HEK293 (cell line): ENCODE results near the gene PCBD2.

Experiments
- CTCF ChIA-PET: fragments of 350-600 bp; formaldehyde crosslinking; extraction: SDS; loops from one replicate; lab custom pipeline; 2021; ENCODE audit warnings: antibody characterized with exemption; lab: Yijun Ruan, JAX
- POLR2A ChIA-PET: fragments of 300-600 bp; formaldehyde crosslinking; extraction: SDS; loops from one replicate; lab custom pipeline; 2020; ENCODE audit warnings: antibody characterized with exemption, inconsistent platforms; lab: Yijun Ruan, JAX
- H3K27ac ChIP-seq: fragments of 200-500 bp; sonication (Bioruptor generic); 2 replicates; pipeline ENCODE4 v1.5.1; 2014; ENCODE audit warnings: low read depth, low read length, control low read depth, inconsistent platforms; ENCODE audit errors: extremely low read depth
- H3K36me3 ChIP-seq, 2 experiments: fragments of 200-500 bp in 1 of 2; sonication (Bioruptor generic) in 1 of 2; 1 replicate in 1 of 2; 2 replicates in 1 of 2; pipeline ENCODE4 v1.5.1; 2014 to 2017; ENCODE audit warnings: inconsistent platforms in 2 of 2, low read length in 2 of 2; ENCODE audit not compliant: control insufficient read depth in 2 of 2, insufficient read depth in 1 of 2
- H3K4me1 ChIP-seq: fragments of 200-500 bp; sonication (Bioruptor generic); 2 replicates; pipeline ENCODE4 v1.5.1; 2014; ENCODE audit warnings: mild to moderate bottlenecking, low read length, inconsistent platforms; ENCODE audit not compliant: control insufficient read depth, insufficient read depth
- H3K4me3 ChIP-seq: 2 replicates; pipeline ENCODE4 v1.5.1; 2011; ENCODE audit warnings: low read depth, mild to moderate bottlenecking, control low read depth, low read length, moderate library complexity
- H3K9me3 ChIP-seq: fragments of 200-500 bp; sonication (Bioruptor generic); 2 replicates; pipeline ENCODE4 v1.5.1; 2014; ENCODE audit warnings: low read depth, low read length, inconsistent platforms; ENCODE audit not compliant: control insufficient read depth, insufficient read depth
- AEBP2 ChIP-seq: fragments of 450-650 bp; formaldehyde crosslinking; IDR thresholded peaks from 2 replicates; pipeline ENCODE4 v1.5.1; 2016; ENCODE audit warnings: missing biosample characterization, missing genetic modification characterization, borderline replicate concordance
- KLF9 ChIP-seq: fragments of 450-650 bp; formaldehyde crosslinking; IDR thresholded peaks from 2 replicates; pipeline ENCODE4 v1.5.1; 2016; ENCODE audit warnings: missing biosample characterization, missing genetic modification characterization, low read depth
- OVOL3 ChIP-seq: fragments of 450-650 bp; formaldehyde crosslinking; IDR thresholded peaks from 2 replicates; pipeline ENCODE4 v1.5.1; 2016; ENCODE audit warnings: missing biosample characterization, missing genetic modification characterization
- RBAK ChIP-seq: fragments of 450-650 bp; formaldehyde crosslinking; IDR thresholded peaks from 2 replicates; pipeline ENCODE4 v1.5.1; 2016; ENCODE audit warnings: missing biosample characterization, missing genetic modification characterization
- TRIM28 ChIP-seq: IDR thresholded peaks from 2 replicates; pipeline ENCODE4 v1.6.1; 2011; ENCODE audit warnings: low read length, control low read depth, borderline replicate concordance
- ZBTB48 ChIP-seq: fragments of 450-650 bp; formaldehyde crosslinking; IDR thresholded peaks from 2 replicates; pipeline ENCODE4 v1.5.1; 2016; ENCODE audit warnings: missing biosample characterization, missing genetic modification characterization
- ZEB2 ChIP-seq: fragments of 450-650 bp; formaldehyde crosslinking; IDR thresholded peaks from 2 replicates; pipeline ENCODE4 v1.5.1; 2016; ENCODE audit warnings: missing biosample characterization, missing genetic modification characterization
- ZNF112 ChIP-seq: fragments of 450-650 bp; formaldehyde crosslinking; IDR thresholded peaks from 2 replicates; pipeline ENCODE4 v1.5.0; 2017; ENCODE audit warnings: missing biosample characterization, missing genetic modification characterization
- ZNF155 ChIP-seq: fragments of 450-650 bp; formaldehyde crosslinking; IDR thresholded peaks from 2 replicates; pipeline ENCODE4 v1.5.1; 2016; ENCODE audit warnings: missing biosample characterization, missing genetic modification characterization
- ZNF174 ChIP-seq: fragments of 450-650 bp; formaldehyde crosslinking; IDR thresholded peaks from 2 replicates; pipeline ENCODE4 v1.5.0; 2017; ENCODE audit warnings: missing biosample characterization, mild to moderate bottlenecking, missing genetic modification characterization
- ZNF19 ChIP-seq: fragments of 450-650 bp; formaldehyde crosslinking; IDR thresholded peaks from 2 replicates; pipeline ENCODE4; 2016; ENCODE audit warnings: missing biosample characterization, missing genetic modification characterization, low read depth
- ZNF214 ChIP-seq: fragments of 450-650 bp; formaldehyde crosslinking; IDR thresholded peaks from 2 replicates; pipeline ENCODE4 v1.5.1; 2017; ENCODE audit warnings: missing biosample characterization, mild to moderate bottlenecking, missing genetic modification characterization, borderline replicate concordance
- ZNF335 ChIP-seq: fragments of 450-650 bp; formaldehyde crosslinking; conservative IDR thresholded peaks from 2 replicates; pipeline ENCODE4 v1.5.1; 2016; ENCODE audit warnings: missing biosample characterization, missing genetic modification characterization
- ZNF366 ChIP-seq: fragments of 450-650 bp; formaldehyde crosslinking; conservative IDR thresholded peaks from 2 replicates; pipeline ENCODE4 v1.5.1; 2016; ENCODE audit warnings: missing biosample characterization, missing genetic modification characterization
- ZNF529 ChIP-seq: fragments of 450-650 bp; formaldehyde crosslinking; IDR thresholded peaks from 2 replicates; pipeline ENCODE4 v1.5.1; 2017; ENCODE audit warnings: missing genetic modification characterization, missing biosample characterization; ENCODE audit not compliant: insufficient replicate concordance
- ZSCAN4 ChIP-seq: fragments of 450-650 bp; formaldehyde crosslinking; IDR thresholded peaks from 2 replicates; pipeline ENCODE4 v1.5.1; 2017; ENCODE audit warnings: missing biosample characterization, missing genetic modification characterization
- ZXDB ChIP-seq: fragments of 450-650 bp; formaldehyde crosslinking; IDR thresholded peaks from 2 replicates; pipeline ENCODE4 v1.5.1; 2016; ENCODE audit warnings: missing biosample characterization, missing genetic modification characterization
- TF ChIP-seq, protein P1 (sequence below): fragments of 450-650 bp; formaldehyde crosslinking; IDR thresholded peaks from 2 replicates; pipeline ENCODE4 v1.5.1; 2017; ENCODE audit warnings: missing biosample characterization, missing genetic modification characterization
- TF ChIP-seq, protein P2 (sequence below): fragments of 450-650 bp; formaldehyde crosslinking; IDR thresholded peaks from 2 replicates; pipeline ENCODE4 v1.5.1; 2017; ENCODE audit warnings: missing biosample characterization, missing genetic modification characterization
- TF ChIP-seq, protein P3 (sequence below): fragments of 450-650 bp; formaldehyde crosslinking; IDR thresholded peaks from 2 replicates; pipeline ENCODE4 v1.5.1; 2016; ENCODE audit warnings: missing biosample characterization, missing genetic modification characterization

Gene PCBD2

GRCh38 chr5:135011355-135012032 is 106.6 kb downstream of the PCBD2 start:
- CTCF ChIA-PET: interaction anchor here (0.6 to 1.7 kb wide), 4 partner anchors 8 to 424 kb away, joined by 3 to 7 read pairs (median 4); no protein-coding TSS in a partner anchor
- TF ChIP-seq ZBTB48 (tag by site-specific recombination) (no peak), ZNF335 (no peak), AEBP2 (no peak), ZSCAN4 (tag by site-specific recombination) (no peak), ZNF174 (tag by site-specific recombination) (no peak), ZNF214 (tag by site-specific recombination) (no peak), ZNF155 (no peak), KLF9 (tag by site-specific recombination) (no peak), TRIM28 (no peak), OVOL3 (tag by site-specific recombination) (no peak), ZNF19 (tag by site-specific recombination) (no peak), ZNF112 (tag by site-specific recombination) (no peak), ZNF529 (tag by site-specific recombination) (no peak), ZNF366 (tag by site-specific recombination) (no peak), ZEB2 (tag by site-specific recombination) (no peak), ZXDB (tag by site-specific recombination) (no peak), RBAK (no peak)
- TF ChIP-seq, protein P1, sequence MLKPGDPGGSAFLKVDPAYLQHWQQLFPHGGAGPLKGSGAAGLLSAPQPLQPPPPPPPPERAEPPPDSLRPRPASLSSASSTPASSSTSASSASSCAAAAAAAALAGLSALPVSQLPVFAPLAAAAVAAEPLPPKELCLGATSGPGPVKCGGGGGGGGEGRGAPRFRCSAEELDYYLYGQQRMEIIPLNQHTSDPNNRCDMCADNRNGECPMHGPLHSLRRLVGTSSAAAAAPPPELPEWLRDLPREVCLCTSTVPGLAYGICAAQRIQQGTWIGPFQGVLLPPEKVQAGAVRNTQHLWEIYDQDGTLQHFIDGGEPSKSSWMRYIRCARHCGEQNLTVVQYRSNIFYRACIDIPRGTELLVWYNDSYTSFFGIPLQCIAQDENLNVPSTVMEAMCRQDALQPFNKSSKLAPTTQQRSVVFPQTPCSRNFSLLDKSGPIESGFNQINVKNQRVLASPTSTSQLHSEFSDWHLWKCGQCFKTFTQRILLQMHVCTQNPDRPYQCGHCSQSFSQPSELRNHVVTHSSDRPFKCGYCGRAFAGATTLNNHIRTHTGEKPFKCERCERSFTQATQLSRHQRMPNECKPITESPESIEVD (tag by site-specific recombination): no peak
- TF ChIP-seq, protein P2, sequence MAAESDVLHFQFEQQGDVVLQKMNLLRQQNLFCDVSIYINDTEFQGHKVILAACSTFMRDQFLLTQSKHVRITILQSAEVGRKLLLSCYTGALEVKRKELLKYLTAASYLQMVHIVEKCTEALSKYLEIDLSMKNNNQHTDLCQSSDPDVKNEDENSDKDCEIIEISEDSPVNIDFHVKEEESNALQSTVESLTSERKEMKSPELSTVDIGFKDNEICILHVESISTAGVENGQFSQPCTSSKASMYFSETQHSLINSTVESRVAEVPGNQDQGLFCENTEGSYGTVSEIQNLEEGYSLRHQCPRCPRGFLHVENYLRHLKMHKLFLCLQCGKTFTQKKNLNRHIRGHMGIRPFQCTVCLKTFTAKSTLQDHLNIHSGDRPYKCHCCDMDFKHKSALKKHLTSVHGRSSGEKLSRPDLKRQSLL: no peak
- TF ChIP-seq, protein P3, sequence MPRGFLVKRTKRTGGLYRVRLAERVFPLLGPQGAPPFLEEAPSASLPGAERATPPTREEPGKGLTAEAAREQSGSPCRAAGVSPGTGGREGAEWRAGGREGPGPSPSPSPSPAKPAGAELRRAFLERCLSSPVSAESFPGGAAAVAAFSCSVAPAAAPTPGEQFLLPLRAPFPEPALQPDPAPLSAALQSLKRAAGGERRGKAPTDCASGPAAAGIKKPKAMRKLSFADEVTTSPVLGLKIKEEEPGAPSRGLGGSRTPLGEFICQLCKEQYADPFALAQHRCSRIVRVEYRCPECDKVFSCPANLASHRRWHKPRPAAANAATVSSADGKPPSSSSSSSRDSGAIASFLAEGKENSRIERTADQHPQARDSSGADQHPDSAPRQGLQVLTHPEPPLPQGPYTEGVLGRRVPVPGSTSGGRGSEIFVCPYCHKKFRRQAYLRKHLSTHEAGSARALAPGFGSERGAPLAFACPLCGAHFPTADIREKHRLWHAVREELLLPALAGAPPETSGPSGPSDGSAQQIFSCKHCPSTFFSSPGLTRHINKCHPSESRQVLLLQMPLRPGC (tag by site-specific recombination): no peak
- Histone ChIP-seq H3K9me3 (no peaks in the 10 kb centered on the region), H3K27ac (no peak overlapping the region), H3K36me3 (no peaks in the 10 kb centered on the region), H3K4me1 (no peaks in the 10 kb centered on the region), H3K4me3 (no peak overlapping the region)
- POLR2A ChIA-PET: no interaction called here
